Kasumi-1 (cell line): ENCODE data around the gene KCNJ1.

ENCODE experiments used
- DNase-seq, 2 experiments: peaks; one replicate each; lab custom pipeline; 2025; lab: John Stamatoyannopoulos, UW

KCNJ1 gene

DNA sequence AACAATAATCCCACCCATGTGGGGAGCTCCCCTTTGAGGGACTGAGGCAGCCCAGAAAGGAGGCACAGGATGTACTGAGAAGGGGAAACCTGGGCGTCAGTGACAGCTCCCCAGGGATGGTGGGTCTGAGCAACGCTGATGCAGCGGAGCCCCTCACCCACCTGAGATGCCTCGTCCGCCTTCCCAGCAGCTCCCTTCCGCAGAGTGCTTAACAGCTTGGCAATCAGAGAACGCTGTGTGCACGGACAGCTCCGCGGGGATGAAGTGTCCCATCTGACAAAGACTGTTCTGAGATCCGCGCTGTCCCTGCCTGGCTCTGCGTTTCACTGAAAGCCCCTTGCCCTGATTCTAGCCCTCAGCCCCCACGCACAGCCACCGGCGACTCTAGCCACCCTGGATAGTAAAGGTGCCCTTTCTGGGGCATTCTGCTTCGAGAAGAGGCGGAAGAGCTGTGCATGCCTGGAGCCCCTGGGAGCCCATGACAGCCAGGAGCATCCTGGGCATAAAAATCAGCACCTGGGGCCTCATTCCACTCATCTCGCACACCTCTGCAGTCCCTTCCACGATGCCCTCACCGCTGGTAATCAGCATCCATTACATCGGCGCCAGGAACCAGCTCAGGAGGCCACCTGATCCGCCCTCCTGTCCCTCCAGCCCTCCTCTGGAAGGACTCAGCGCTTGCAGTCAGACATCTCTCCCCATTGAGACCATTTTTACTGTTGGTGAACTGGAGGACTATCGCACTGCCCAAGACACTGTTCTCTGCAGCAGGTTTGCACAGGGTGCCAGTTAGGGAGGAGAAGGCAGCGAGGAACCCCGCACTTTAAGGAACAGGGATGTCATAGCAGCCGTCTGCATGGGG, 34.8 kb upstream of the KCNJ1 start:
- no peak for DNase-seq

DNA sequence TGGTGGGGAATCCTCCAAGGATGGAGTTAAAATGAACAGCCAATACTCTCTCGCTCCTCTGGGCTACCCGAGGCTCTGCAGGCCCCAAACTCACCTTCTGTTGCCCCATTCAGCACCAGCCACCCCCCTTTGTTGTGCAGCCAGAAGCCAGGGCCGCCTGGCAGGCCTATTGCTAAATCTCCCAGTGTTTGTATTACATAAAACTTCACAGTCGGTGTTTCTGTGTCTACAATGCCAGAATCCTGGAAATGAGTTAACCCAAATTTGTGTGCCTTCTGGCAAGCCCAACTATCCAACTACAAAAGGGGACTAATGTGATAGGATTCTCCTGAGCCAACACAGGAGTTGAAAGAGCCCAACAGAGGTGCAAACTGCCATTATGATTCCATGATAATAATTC, 33.4 kb upstream of the KCNJ1 start:
- DNase-seq, result no peak

DNA sequence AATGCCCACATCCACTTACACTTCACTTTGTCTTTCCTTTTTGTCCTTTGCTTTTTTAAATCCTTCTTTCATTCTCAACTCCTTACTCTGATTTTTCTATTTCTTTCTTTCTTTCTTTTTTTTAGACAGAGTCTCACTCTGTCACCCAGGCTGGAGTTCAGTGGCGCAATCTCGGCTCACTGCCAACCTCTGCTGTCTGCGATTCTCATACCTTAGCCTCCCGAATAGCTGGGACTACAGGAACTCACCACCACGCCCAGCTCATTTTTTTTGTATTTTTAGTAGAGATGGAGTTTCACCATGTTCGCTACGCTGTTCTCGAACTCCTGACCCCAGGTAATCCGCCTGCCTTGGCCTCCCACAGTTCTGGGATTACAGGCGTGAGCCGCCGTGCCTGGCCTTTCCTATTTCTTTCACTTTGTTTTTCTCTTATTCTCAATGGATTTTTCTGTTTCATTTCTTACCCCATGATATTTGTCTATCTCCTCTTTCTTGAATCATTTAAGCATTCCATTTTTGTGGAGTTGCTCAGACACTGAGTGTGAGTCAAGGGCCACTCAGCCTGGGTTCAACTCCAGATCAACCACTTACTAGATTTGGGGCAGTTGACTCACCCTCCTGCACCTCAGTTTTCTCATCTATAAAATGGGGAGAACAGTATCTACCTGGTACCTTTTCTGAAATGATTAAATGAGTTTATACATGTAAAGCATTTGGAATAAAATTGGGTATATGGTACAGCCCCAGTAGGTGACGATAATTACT, 31.7 kb upstream of the KCNJ1 start:
- no peak for DNase-seq

DNA sequence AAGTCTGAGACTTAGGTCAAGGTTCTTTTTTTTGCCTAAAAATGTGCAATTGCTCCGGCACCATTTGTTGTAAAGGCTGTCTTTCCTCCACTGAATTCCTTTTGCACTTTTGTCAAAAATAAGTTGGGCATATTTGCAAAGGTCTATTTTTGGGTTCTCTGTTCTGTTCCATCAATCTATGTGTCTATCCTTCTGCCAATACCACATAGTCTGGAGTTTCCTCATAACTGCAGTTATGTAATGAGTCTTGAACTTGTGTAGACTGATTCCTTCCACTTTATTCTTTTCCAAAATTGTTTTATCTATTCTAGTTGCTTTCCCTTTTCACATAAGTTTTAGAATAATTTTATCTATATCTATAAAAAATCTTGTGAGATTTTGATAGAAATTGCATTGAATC, 30.7 kb upstream of the KCNJ1 start:
- DNase-seq, result no peak

DNA sequence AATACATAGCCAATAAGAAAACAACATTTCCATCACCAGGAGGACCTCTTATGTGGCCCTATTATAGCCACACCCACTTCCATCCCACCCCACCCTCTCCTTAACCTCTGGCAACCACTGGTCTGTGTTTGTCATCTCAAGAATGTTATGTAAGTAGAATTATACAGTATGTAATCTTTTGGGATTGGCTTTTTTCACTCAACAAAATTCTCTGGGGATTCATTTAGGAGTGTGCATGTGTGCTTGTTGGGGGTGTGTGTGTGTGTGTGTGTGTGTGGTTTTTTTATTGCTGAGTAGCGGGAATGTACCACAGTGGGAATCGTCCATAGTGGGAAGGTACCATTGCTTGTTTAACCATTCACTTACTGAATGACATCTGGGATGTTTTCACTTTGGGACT, 29.3 kb upstream of the KCNJ1 start:
- DNase-seq, result no peak

DNA sequence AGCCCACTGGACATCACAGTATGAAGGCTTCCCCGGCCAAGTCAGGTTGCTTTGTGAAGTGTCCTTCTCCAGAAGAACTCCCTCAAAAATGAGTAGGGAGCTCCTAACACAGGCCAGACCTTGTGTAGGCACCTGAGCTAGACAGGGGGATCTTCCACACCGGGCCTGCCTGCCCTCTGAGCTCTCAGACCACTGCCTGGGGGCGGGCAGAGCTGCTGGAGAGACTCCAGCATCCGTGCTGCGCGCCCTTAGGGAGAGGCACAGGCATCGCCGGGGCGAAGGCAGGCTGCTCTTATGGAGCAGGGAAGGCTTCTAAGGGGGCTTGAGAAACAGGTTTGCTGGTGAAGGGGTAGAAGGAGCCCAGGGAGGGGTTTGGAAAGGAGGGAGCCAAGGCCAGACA, 28.4 kb upstream of the KCNJ1 start:
- no peak for DNase-seq

DNA sequence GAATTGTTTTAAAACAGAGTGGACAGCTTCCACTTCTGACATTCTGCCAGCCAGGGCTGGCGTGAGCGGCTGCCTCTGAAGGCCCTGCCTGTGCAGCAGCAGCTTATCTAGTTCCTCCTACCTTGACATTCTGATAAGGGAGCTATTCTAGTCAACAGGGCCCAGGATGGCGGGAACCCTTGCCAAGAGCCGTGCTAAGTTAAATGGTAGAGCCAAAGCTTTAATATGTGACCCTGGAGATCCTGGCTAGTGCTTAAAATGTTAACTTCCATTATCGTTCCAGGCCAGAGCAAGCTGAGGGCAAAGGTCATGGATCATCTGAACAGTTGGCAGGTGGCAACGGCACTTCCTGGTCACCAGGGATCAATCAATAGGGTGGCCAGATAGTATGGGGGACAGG, 27.6 kb upstream of the KCNJ1 start:
- no peak for DNase-seq

DNA sequence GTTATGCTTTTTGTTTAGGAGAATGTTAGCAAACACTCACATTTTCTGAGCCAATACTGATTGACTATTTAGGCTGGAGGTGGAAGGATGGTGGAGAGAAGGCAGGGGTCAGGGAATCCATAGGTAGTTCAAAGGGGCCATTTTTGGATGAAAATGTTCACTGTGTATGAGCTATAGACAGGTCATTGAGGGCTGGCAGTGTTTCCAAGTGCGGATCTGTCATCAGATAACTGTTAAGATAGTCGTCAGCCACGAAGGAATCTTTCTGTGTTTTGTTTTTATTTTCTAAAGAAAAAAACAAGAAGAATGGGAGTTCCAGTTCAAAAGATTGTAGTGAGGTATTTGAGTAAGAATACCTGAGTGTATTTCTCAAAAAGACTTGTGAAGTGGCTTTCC, 27.2 kb upstream of the KCNJ1 start:
- no peak for DNase-seq

DNA sequence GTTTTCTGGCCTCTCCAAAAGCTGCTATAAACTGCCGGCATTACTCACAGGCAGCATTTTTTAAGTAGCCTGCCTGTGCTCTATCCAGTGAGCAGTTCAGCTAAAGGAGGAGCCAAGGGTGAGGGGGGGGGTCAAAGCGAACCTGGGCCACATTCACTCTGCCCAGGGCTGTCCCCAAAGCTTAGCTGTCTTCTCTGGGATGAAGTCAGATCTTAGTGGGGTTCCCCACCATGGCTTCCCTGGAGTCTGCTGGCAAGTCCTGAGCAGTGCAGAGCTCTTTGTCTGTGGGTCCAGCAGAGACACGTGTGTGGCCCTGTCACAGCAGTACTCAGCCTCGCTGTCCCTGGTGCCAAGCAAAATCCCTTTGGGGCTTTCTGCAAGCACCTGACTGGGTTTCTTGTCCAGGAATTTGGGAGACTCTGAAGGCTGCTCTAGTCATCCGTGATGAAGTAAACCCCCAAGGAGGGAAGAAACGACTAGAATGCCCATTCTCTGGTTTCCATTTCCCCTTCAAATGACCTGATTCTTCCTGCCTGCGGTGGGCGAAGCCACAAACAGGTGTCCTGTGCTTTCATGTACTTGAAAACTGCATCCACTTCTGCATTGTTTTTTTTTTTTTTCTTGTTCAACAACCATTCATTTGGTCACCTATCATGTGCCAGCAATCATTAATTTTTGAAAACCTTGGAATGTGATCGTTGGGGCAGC, 26.6 kb upstream of the KCNJ1 start:
- no peak for DNase-seq

DNA sequence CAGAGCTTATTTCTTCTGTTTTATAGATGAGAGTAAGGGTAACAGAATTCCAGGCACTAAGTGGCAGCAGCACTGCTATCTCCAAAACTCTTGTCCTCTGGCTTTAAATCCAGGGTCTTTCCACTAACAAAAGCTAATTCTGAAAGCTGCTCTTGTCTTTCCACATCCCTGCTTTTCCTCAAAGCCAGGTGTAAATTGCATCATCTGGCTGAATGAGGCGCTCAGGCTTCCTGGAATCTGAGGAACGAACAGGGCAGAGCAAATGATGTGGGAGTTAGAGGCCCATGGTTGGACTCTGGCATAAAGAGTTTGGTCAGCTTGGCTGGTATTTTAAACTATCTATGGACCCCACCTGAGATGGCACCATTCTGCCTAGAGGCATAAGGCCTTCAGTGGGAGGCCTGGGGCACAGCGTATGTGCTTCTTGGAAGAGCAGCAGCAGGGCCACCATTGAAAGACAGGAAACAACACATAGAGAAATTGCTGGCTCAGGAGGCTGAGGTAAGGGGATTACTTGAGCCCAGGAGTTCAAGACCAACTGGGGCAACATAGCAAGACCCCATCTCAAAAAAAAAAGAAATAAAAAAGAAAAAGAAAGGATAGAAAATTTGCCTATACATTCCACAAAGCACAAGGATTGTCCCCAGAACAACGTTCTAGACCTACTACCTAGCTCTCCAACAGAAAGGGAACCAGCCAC, 25.9 kb upstream of the KCNJ1 start:
- DNase-seq, result no peak

DNA sequence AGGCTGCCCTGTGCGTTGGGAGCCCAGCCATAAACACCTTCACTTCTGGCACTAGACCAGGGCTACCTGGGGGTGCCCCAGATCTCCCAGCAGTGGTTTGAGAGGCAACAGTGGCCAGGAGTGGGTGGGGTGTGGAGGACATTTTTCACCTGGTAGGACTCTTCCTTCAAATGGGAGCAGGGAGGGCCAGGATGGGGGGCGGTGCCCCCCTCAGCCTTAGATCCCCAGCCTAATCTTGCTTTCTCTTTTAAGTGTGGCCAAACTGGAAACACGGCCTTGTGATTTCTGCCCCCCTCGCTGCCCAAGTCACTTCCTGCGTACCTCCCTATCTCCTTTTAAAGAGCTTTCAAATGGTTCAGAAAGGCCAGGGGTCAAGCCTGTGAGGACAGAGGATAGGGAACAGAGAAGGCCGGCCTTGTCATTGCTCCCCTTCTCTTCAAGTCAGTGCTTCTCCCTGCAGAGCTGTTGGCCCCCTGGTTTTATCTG, 24.9 kb upstream of the KCNJ1 start:
- DNase-seq, result no peak

DNA sequence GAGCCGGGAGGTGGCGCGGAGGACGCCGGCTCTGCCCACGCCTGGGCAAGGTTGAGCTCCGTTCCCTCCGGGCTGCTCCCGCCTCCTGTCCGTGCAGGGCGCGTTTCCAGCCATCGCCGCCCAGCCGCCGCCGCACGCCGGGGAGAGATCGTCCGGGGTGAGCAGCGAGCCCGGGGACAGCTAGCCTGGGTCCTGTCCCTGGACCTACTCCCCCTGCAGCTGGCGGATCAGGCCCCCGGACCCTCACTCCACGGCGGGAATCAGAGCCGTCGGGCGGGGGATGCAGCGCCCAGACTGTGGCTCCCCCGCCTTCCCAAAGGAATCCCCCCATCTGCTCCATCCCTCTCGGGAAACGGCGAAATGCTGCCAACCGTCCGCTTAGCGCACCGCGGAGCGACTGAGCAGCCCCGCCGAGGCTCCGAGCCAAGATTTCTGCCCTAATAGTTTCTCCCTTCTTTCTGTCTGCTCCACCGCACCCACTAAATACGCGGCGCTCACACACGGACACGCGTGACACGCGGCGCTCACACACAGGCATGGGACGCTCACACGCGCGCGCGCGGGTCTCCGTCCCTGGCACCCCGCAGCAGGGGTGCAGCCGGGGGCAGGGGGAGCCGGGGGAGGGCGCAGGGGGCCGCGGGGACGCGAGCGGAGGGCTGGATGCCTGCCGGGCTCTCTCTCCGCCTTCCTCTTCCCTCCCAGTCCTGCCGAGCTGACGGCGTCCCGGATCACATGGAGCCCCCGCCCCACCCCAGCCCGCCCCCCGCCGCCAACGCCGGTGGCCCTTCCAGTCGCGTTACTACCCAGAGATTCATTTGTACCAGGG, 23.7 kb upstream of the KCNJ1 start, which contains the start of gene KCNJ5:
KCNJ5 (plus strand) TSS at position 814 of the 826 bp plus-strand sequence. CDS start 19,918 bp downstream, outside the sequence.
- peak; percentile 20 to 26 for DNase-seq

DNA sequence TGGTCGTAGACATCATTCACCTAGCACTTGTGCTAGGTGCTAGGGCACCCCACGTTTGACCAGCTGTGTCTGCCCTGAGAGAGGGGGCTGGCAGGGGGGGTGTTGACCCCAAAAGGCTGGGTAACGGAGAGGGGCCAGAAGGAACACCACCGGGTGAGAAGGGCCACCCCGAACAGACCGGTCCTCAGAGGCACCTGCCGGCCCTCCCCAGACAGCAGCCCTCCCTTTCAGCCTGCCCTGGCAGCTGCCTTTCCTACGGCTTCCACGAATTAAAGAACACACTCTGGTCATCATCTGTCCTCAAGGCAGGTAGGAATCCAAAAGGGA, 23.1 kb upstream of the KCNJ1 start:
- DNase-seq, result no peak

DNA sequence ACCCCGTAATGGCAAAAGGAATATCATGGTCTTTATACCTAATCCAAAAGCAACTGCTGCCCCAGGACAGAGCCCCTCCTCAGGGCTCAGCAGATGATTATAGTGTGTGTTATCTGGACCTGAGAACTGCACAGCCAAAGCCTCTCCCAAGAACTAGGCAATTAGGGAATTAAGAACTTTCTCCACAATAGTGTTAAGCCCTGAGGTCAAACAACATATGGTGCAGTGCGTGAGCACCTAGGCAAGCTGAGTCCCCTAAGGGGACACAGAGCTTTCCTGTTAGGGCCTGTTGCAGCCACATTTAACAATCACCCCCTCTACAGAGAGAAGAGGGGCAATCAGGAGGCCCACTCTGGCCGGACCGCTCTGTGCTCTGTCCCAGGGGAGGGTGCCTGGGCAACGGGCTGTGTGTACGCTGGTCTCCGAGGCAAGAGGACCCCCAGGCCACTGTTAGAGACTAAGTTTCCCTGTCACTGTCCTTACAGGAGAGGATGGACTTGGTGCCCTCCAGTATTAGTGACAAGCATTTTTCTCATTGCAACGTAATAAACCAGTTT, 22.6 kb upstream of the KCNJ1 start:
- DNase-seq, result no peak

DNA sequence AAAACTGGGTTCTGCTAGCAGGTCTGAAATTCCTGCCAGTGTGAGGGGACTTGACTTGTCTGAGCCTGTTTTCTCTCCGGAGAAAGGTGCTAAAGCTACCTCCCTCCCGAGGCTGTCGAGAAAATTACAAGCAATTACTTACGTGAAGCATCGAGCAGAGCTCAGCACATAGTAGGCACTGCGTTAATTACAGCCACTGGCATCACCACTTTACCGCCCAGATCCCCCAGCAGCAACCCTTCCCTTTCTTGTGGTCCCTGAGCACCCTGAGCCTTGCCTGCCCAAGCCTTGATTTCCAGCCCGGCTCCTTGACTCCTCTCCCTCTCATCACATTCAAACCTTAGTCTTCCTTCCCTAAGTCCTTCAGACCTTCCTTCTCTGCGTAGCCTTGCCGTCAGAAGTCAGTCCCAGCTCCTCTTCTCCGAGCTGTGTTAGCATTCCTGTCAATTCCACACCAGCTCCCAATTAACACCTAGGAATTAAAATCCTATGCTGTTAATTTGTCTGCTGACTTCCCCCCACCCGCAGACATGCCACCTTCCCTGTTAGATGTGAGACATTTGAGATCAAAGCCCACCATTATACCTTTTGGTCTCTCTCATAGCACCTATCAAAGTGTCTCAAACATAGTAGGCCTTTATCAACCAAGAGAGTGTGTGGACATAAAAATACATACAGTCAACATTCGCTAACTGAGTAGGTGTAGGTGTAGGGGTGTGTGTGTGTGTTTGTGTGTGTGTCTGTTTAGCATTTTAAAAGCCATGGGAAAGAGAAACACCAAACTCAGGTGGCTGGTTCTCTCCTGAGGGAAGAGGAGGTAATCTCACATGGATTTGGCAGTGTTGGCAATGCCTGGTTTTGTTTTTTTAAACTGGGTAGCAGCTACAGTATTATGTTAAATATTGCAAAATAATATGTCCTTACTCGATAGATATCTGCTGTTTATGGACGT, 21.2 kb upstream of the KCNJ1 start:
- no peak for DNase-seq

DNA sequence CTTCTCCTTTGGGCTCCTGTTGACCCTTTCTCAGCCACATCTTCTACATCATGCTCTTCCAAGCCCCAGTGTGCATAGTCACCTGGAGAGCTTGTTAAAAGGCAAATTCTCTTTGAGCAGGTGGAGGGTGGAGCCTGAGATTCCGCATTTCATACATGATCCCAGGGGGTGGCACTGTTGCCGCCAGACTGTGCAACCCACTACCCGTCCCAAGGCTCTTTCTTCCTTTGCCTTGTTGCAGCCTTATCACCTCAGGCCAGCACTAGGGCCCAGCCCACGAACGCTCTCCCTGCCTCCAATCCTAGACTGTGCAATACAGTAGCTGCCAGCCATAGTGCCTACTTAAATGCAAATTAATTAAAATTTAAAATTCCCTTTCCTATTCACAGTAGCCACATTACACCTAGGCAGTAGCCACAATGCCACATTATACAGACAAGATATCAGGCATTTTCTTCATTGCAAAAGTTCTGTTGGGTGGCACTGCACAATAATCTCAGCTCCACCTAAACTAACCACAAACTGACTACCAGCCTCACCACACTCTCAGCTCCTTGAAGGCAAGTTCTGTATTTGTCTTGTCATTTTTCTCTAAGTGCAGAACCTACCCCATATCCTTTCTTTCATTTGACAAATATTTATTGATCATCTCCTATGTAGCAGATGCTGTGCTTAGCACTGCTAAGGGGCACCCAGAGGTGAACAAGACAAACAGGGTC, 19.5 kb upstream of the KCNJ1 start:
- DNase-seq, result peak; percentile 53 to 69

DNA sequence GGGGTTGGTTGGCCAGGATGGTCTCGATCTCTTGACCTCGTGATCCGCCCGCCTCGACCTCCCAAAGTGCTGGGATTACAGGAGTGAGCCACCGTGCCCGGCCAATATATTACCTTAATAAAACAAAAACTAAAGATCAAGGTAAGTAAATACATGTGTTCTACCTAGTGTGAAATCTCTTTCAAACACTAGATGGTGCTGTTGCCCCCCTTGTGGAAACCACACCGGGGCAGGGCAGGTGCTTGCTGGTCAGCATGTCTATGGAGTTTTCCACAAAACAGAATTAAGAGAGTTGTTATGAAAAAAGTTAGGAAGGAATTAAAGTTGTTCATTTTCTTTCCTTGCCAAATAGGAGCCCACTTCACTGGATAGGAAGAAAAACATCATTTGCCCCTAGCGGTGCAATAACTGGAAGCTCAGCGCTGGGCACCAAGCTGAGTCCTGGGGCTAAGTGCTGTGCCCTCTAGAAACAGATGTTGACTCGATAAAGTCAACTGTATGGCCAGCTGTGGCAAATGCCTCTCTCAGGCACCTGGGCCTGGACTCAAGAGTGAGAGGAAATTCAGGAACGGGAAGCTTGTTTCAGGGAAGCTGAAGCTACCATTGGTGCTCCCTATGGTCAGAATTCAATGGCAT, 17.7 kb upstream of the KCNJ1 start:
- peak; percentile 40 to 66 for DNase-seq

DNA sequence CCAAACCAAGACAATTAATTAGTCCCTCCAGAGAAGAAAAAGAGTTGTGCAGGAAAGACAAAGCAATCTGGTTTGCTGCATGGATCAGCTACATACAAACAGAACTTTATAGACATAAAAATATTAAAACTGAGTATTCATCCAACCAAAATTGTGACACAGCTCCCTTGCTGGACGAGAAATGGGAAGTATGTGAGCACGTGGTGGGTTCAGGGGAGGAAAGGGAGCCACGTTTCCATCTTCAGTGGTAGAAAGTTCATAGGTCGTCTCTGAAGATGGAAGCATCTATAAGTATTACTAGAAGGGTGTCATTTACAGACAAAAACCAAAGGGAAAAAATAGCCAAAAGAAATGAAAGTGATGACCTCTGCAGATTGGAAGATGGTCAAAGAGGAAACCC, 17.0 kb upstream of the KCNJ1 start:
- no peak for DNase-seq
